HEK293 (cell line): ENCODE measurements around the gene KIRREL3.

Experiments
- KLF1 ChIP-seq: fragments of 450-650 bp; formaldehyde crosslinking; IDR thresholded peaks from 2 replicates; pipeline ENCODE4 v1.5.1; 2016; ENCODE audit warnings: missing biosample characterization, missing genetic modification characterization
- YY1 ChIP-seq: fragments of 450-650 bp; formaldehyde crosslinking; IDR thresholded peaks from 2 replicates; pipeline ENCODE4 v1.5.1; 2018; ENCODE audit warnings: missing biosample characterization, missing genetic modification characterization
- ZNF2 ChIP-seq: fragments of 450-650 bp; formaldehyde crosslinking; IDR thresholded peaks from 2 replicates; pipeline ENCODE4 v1.5.1; 2016; ENCODE audit warnings: missing biosample characterization, missing genetic modification characterization
- ZSCAN16 ChIP-seq: fragments of 450-650 bp; formaldehyde crosslinking; IDR thresholded peaks from 2 replicates; pipeline ENCODE4 v1.5.1; 2016; ENCODE audit warnings: missing biosample characterization, missing genetic modification characterization
- TF ChIP-seq, protein P1 (sequence below): fragments of 450-650 bp; formaldehyde crosslinking; IDR thresholded peaks from 2 replicates; pipeline ENCODE4 v1.5.1; 2016; ENCODE audit warnings: missing biosample characterization, missing genetic modification characterization

DNA sequence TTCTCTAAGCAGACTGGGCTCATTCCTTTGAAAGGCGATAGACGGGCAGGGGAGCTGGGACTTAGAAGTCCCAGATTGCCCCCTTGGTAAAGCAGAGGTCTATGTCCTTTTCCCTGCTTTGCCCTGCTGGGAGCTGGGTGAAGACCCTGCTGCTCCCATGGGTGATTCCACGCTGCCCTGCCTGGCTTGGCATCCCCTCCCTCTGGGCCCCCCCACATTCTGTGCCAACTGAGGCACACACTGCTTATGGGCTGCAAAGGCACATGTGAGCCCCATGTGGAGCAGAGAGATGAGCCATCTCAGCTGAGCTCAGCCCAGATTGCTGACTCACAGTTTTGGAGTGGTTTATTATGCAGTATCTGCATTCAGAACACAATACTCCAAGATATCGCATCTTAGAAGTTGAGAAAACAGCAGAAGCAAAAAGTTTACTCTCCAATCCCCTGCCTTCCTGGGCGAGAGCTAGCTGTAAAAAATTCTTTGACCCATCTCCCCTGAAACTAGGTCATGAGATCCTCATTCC lies 517.9 kb downstream of the KIRREL3 start:
- TF ChIP-seq YY1 (tag by site-specific recombination) (no peak), KLF1 (no peak), ZNF2 (no peak), ZSCAN16 (tag by site-specific recombination) (no peak)
- TF ChIP-seq, protein P1, sequence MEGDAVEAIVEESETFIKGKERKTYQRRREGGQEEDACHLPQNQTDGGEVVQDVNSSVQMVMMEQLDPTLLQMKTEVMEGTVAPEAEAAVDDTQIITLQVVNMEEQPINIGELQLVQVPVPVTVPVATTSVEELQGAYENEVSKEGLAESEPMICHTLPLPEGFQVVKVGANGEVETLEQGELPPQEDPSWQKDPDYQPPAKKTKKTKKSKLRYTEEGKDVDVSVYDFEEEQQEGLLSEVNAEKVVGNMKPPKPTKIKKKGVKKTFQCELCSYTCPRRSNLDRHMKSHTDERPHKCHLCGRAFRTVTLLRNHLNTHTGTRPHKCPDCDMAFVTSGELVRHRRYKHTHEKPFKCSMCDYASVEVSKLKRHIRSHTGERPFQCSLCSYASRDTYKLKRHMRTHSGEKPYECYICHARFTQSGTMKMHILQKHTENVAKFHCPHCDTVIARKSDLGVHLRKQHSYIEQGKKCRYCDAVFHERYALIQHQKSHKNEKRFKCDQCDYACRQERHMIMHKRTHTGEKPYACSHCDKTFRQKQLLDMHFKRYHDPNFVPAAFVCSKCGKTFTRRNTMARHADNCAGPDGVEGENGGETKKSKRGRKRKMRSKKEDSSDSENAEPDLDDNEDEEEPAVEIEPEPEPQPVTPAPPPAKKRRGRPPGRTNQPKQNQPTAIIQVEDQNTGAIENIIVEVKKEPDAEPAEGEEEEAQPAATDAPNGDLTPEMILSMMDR, result no peak
